H1 (cell line): ENCODE measurements around the gene LILRB1. TPM values are rescaled to one million over a fixed set of nuclear protein-coding genes. Genes with fewer than 3 reads are reported as not detected.

Experiments used
- CBX8 ChIP-seq: fragments of 300-800, 300-1000 bp; sonication (generic); IDR thresholded peaks from 2 replicates; pipeline ENCODE4 v1.7.1; 2016; ENCODE audit warnings: low read depth, low read length, borderline replicate concordance
- EZH2 ChIP-seq: fragments of 200-600 bp; sonication (generic); IDR thresholded peaks from 2 replicates; pipeline ENCODE4 v1.7.1; 2012; ENCODE audit warnings: low read depth, mild to moderate bottlenecking, moderate library complexity, low read length, inconsistent platforms; ENCODE audit not compliant: severe bottlenecking
- FOSL1 ChIP-seq: IDR thresholded peaks from 2 replicates; pipeline ENCODE4 v1.6.1; 2011; ENCODE audit warnings: mild to moderate bottlenecking, low read depth, low read length, moderate library complexity; ENCODE audit not compliant: insufficient read depth
- GTF2F1 ChIP-seq: IDR thresholded peaks from 2 replicates; pipeline ENCODE4 v1.6.1; 2012; ENCODE audit warnings: low read depth, low read length, improper control_type of control experiment, borderline replicate concordance
- HDAC6 ChIP-seq: IDR thresholded peaks from one replicate; pipeline ENCODE4 v1.7.1; 2012; ENCODE audit warnings: low read depth, mild to moderate bottlenecking, inconsistent platforms, low read length, moderate library complexity
- SP4 ChIP-seq: IDR thresholded peaks from 2 replicates; pipeline ENCODE4 v1.6.1; 2012; ENCODE audit warnings: low read length, inconsistent platforms
- SRF ChIP-seq: IDR thresholded peaks from 2 replicates; pipeline ENCODE4 v1.6.1; 2011; ENCODE audit warnings: mild to moderate bottlenecking, low read depth, low read length, moderate library complexity
- polyA plus RNA-seq, 7 experiments: library from polyadenylated mRNA; depleted of rRNA in 3 of 7; stranded (reverse) in 5 of 7; unstranded in 2 of 7; fragments of >200 nt in 5 of 7; fragments of 200-250 nt in 2 of 7; gene quantifications; 1 replicate in 5 of 7; 2 replicates in 1 of 7; 4 replicates in 1 of 7; pipeline versions ENCODE4 v1.2.1 to v1.2.3, GENCODE V29; 2011 to 2013; ENCODE audit warnings: missing spikeins in 2 of 7, mixed read lengths in 2 of 7
- total RNA-seq: library from RNA; stranded (reverse); fragmentation: NEBNext Ultra II Directional; extraction: Animal tissue kit (Norgen Biotek cat#: 25700); gene quantifications from 2 replicates; pipeline ENCODE4 v1.2.1, GENCODE V29; 2021

The LILRB1 gene
- total and polyA plus RNA-seq, 2 of the 8 experiments (the other 6 are each of a cell fraction or from before 2014, with no cell fraction given) = not detected

DNA sequence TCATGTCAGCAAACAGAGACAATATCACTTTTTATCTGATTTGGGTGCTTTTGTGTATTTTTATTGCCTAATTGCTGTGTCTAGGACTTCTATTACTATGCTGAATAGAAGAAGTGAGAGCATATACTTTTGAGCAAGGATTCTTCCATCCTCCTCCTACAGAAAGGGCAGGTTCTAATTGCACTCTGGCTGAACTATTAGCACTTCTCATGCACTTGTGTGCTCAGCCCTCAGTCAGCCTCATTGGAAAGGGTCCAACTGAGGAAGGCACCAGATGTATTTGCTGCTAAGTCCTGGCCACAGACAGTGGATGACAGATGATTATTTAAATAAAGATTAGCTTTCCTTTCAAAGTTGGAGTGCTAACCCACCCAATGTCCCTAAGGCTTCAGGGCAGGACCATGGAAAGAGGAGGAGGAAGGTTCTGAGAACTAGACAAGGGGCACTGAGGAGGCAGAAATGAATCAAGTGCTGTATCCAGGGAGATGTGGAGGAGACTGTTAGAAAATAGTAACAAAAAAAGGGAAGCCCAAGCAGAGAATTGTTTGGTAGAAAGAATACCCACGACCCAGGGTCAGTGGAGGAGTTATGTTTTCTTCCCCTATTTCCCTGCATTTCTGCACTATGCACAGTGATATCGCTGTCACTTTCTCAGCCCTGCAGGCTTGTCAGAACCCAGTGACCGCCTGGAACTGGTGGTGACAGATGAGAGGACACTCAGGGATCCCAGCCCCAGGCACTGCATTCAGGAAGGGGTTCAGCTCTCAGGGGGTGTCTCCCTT is 40.5 kb downstream of the LILRB1 start (continued):
- TF ChIP-seq HDAC6 = no peak
- TF ChIP-seq SP4 = no peak
- no peak for TF ChIP-seq EZH2
- no peak for TF ChIP-seq SRF
- no peak for TF ChIP-seq GTF2F1
- no peak for TF ChIP-seq CBX8
- no peak for TF ChIP-seq FOSL1
